Activated CD4-positive, alpha-beta T cell treated with anti-CD3 and anti-CD28 coated beads for 48 hours (primary cell): ENCODE data around the gene CR2.
A peak's percentile ranks its signal among the peaks of the same experiment; 100 is the strongest.
"Not testable (repeated sequence)": the region's sequence is repeated elsewhere in the genome, so short reads cannot be mapped to it uniquely, and the experiment has no call there.

ENCODE experiments used
- DNase-seq: peaks from one replicate; pipeline ENCODE4 v3.0.0-alpha.2; 2020

The CR2 gene

DNA sequence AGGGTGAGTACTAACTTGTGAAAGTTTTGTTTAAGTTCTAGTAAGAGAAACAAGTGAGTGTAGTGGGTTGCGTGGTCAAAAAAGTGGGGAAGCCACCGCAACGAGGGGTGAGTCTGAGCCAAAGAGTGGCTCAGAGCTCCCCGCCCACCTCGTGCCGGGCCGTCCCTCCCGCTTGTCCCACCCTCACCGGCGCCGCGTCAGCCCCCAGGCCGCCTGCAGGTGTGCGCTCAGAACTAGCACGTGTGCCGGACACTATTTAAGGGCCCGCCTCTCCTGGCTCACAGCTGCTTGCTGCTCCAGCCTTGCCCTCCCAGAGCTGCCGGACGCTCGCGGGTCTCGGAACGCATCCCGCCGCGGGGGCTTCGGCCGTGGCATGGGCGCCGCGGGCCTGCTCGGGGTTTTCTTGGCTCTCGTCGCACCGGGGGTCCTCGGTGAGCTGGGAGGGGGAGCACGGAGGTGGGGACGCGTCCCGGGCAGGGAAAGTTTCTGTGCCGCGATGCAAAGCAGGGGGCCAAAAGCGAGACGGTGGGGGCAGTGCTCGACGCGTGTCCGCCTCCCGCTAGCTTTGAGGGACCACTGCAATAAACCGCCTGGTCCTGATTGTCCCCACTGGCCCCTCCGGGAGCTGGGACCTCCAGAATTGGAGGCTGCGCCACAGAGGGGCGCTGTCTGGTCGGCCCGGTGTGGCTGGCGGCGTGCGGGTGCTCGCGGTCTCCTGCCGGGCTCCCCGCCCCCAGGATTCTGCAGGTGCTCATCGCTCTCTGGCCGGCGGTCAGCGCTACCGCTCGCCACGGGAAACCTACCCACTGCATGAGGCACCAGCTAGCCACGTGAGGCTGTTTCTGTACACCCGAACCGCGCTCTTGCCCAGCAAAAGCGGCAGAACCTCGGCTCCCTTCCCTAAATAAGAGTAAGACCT lies at the start of gene CR2:
Gene CR2 (plus strand): TSS at position 283 of the 919 bp plus-strand sequence. CDS start 91 bp downstream, at position 374.
- peak; percentile 74 for DNase-seq

DNA sequence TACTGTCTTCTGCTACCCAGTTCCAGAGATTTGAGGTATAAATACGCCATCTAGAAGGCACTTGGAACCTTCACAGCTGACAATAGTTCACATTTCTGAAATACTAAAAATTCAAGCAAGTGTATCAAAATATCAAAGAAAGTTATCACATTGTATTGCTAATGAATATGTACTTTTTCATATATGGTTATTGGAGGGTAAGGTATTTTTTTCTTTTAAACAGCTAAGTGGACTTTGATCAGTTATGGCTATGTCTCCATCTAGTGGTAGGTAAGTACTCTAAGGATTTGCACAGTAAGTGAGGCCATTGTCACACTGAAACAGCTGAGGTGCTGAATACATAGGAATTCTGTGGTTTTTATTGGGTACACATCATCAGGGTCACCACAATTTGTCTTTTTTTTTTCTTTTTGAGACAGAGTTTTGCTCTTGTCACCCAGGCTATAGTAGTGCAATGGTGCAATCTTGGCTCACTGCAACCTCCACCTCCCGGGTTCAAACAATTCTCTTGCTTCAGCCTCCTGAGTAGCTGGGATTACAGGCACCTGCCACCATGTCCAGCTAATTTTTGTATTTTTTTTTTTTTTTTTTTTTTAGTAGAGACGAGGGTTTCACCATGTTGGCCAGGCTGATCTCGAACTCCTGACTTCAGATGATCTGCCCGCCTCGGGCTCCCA lies 49.1 kb upstream of the CR2 start:
- no peak for DNase-seq

DNA sequence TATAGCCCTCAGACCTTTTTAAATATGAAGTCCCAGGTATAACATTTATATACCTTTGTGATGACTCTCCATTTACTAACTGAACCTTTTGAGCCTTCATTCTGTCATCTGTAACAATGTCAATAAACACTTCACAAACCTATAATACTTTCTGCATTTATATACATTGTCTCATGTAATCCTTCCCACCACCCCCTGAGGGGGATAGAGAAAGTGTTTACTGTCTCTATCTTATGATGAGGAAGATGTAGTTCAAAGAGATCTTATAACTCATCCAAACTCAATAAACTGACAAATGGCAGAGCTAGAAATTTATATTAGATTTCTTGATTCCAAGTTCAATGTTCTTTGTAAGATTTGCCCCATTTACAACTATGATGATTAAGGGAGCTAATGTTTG lies 48.3 kb upstream of the CR2 start:
- no peak for DNase-seq

- DNase-seq: no peak
Measured at GRCh38 chr1:207407655-207408260, 46.4 kb upstream of the CR2 start.

DNA sequence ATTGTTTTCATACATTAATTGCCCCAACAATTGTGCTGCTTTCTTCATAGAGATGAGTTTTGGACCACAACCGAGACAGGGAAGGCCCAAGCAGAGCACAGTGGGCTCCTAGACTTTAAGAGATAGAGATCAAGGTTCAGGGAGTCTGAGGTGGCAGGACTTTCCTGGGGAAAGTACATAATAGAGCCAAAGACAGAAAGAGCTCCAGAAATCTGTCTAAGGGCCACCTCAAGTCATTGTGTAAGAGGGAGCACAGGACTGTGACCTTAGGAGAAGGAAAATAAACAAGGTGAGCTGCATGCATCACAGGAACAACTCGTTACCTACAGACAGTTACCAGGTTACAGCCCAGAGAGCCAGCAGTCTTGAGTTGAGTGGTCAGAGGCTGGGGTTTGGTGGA lies 41.3 kb upstream of the CR2 start:
- no peak for DNase-seq

DNA sequence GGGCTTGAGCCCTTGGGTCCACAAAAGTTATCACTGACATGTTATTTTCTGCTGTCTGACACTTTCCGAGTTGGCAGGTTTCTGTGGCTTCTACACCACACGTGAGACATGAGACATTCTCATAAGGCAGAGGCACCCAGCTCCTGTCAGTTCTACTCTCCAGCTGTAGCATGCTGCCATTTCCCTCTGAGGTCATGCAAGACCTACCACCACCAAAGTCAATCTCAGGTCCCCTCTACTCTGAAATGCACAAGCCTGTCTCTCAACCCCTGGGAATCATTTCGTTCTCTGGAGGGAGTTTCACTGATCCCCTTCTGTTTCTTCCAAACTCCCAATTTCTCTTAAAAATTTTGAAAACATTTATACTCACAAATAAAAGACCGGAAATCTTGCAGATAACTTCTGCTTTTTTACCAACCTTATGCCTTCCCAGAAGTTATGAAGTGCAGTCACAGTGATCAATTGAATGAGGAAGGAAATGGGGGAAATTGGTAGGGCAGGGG lies 39.5 kb upstream of the CR2 start:
- peak; percentile 64 for DNase-seq

DNA sequence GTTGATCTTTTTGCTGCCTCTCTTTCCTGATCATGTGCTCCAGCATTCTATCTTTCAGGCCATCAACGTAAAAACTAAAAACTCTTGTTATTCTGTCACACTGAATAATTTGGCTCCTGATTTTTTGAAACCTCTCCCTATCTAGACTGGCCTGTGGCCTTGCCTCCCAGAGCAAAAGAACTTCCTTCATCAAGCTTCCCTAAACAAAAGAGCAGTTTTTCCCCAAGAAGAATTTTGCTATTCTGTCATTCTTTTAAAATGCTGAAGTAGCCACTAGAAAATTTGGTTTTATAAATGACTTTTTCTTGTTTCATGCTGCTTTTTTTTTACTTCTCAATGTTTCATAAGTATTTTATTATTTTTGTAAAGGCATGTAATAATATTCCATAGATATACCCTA lies 37.1 kb upstream of the CR2 start:
- no peak for DNase-seq

DNA sequence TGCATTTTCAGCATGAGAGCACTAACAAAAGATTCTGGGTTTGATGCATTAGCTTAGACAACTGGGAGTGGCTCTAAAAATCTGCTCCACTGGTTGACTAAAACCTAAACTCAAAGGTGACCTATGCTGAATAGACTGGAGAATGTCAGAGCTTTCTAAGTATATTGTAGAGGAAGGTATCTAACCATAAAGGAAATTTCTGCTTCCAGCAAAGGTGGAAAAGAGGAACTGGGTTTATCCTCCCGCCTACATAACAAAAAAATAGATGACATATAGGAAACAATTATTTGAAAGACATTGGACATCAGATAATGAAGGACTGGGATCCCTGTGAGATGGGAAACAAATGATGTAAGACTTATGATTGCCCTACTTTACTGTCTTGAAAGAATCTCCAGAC lies 35.8 kb upstream of the CR2 start:
- no peak for DNase-seq

GRCh38 chr1:207420109-207420508 lies 34.0 kb upstream of the CR2 start:
- no peak for DNase-seq

- DNase-seq: no peak
Measured at GRCh38 chr1:207421078-207421477, 33.0 kb upstream of the CR2 start.

DNA sequence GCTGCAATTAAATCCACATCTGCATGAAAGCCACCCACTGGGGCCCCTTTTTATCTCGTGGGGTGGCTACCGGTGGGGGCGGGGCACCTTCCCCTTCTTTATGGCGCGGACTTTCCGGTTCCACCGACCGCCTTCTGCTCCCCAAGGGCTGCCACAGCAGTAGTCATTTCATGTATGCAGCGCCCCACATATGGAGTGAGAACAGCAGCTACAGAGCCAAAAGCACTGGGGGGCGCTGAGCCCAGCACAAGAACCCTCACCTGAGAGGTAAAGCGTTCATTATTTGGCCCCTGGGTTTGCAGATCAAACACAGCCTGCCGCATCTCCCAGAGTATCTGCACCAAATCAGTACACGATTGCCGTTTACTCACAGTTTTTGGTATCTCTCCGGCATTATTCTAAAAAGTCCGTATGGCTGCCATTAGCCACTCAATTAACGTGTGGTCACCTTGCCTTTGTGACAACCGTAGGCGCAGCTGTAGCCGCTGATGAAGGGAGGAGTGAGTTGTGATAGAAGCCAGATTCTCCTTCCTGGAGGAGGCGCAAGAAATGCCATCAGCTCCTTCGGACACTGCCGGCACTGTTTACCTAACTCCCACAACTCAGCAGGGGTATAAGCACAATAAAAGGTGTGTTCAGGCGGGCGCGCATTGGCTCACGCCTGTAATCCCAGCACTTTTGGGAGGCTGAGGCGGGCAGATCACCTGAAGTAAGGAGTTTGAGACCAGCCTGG lies 30.4 kb upstream of the CR2 start:
- no peak for DNase-seq

DNA sequence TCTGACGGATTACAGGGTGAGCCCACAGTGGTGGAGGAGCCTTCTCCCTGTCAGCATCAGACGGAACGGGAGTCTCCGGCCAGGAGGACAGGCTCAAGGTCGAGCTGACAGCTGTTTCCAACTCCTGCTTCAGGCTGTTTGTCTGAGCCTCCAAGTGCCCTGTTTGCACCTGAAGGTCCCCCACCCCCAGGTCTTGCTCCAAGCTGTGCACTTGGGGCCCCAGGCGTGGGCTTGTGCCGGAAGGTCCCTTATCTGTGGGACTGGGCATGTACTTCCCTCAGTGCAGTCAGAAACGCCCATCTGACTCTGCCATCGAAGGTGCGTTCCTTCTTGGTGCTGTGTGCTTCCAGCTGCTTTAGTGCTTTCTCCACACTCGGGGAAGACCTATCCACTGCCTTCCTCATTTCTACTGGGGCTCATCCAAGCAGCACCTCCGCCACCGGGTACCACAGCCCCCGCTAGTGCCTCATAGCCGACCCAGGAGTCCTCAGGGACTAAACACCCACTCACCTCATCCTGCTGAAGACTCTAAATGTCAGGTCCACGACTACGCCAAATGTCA lies 29.5 kb upstream of the CR2 start:
- no peak for DNase-seq

DNA sequence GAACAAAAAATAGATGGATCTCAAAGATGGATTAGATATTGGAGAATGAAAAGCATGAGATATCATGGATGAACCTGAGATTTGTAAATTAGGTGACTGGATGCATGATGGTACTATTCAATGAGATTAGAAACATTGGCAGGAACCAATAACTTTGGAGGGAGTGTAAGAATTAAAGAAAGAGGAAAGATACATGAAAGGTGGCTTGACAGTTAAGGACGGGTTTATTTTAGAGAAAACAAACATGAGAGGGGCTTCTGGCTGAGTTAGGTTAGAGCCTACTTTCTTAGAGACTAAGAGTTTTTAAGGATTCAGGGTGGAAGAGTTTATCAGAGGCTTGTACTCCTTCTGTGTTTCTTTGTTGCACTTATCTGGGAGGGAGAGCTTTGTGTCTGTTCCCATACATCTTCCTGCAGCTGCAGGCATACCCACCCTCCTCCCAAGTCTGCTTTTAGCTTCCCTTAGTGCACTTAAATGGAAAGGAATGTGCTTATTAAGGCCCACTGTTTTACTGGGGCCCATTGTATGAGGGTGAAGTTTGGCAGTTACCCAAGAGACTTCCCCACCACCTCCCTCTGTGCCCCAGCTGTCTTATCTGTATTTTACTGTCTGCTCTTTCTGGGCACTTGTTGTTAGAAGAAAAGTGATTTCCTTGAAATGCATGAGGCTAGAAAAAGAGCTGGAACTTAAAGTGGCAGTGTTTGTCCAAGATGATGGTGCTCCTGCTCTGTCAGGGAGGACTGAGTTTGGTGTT lies 26.1 kb upstream of the CR2 start:
- no peak for DNase-seq

- DNase-seq: no peak
Measured at GRCh38 chr1:207428783-207429182, 25.3 kb upstream of the CR2 start.

- DNase-seq: no peak
Measured at GRCh38 chr1:207429963-207430362, 24.2 kb upstream of the CR2 start.

- DNase-seq: no peak
Measured at GRCh38 chr1:207430602-207431001, 23.5 kb upstream of the CR2 start.

DNA sequence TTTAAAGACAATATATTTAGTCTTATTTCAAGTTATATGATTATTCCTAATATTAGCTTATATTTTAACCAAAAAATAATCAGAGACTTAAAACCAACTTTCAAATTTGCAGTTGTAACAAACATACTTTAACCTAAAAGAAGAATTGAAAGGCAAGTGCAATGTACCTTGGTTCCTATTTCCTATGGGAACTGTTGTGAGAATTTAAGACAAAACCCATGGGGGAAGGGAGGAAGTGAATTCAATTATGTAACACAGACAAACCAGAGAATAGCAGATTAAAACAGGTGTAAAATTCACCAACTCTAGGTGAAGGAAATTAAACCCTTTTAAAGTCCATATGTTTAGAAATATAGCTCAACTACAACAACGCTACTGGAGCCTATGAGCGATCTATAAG lies 22.6 kb upstream of the CR2 start:
- no peak for DNase-seq

DNA sequence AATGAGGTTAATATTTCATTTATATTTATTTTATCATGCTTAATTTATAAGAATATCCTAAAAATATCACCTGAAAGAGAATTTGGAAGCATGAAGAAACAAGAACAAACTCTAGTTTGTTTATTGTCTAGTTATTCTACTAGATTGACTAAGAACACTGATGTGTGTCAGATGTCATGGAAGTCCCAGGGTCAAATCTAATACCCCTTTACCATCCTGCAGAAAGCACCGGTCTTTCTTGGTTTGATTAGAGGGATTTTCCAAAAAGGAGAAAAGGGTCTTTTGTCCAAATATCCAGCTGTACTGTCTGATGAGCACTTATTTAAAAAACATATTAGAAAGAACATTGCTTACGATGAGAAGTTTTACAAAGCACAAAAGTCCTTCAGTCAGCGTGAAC lies 20.7 kb upstream of the CR2 start:
- DNase-seq: no peak

- not testable (repeated sequence) for DNase-seq
Measured at GRCh38 chr1:207436746-207437145, 17.4 kb upstream of the CR2 start.

DNA sequence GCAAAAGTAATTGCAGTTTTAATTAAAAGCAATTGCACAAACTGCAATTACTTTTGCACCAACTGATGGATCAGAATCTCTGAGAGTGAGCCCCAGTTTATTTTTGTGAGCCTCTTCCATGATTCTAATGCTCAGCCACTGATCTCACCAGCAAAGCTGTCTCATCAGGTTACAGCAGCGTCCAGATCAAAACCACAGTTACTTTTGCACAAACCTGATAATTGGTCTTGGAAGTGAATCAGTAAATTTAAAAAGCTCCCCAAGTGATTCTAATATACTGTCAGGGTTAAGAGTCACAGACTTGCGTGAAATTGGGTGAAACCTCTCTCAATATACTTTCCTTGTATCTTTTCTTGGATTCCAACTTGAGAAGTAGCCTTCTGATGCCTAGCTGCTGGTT lies 13.5 kb upstream of the CR2 start:
- no peak for DNase-seq

- DNase-seq: no peak
Measured at GRCh38 chr1:207444514-207445217, 9.5 kb upstream of the CR2 start.
